Thyroid gland (tissue), 4 donors: ENCODE results near the gene DNAJC17. TPM values are rescaled to one million over a fixed set of nuclear protein-coding genes. Genes with fewer than 3 reads are reported as not detected.

Experiments used
- DNase-seq, 2 donors: peaks; one replicate each; pipeline ENCODE4 v3.0.0-alpha.2; 2019
- H3K27ac ChIP-seq, 3 donors: fragments of 200-600 bp; sonication (generic); 1 replicate in 2 of 3; 2 replicates in 1 of 3; pipeline ENCODE4 v1.5.1; 2016 to 2019; ENCODE audit warnings: mild to moderate bottlenecking in 1 of 3, moderate library complexity in 1 of 3
- H3K27me3 ChIP-seq: fragments of 200-600 bp; sonication (generic); one replicate; pipeline ENCODE4 v1.5.1; 2019
- H3K36me3 ChIP-seq, 2 donors: fragments of 200-600 bp; sonication (generic); one replicate each; pipeline ENCODE4 v1.5.1; 2016 to 2019
- H3K4me1 ChIP-seq, 2 donors: fragments of 200-600 bp; sonication (generic); one replicate each; pipeline ENCODE4 v1.5.1; 2017 to 2019
- H3K4me3 ChIP-seq, 3 donors: fragments of 200-600 bp; sonication (generic); replicated peaks in 1 of 3; 1 replicate in 2 of 3; 2 replicates in 1 of 3; pipeline ENCODE4 v1.5.1; 2016; ENCODE audit warnings: mild to moderate bottlenecking in 1 of 3
- H3K9me3 ChIP-seq: fragments of 200-600 bp; sonication (generic); one replicate; pipeline ENCODE4 v1.5.1; 2017
- POLR2A ChIP-seq, 2 donors: fragments of 450-650 bp; IDR thresholded peaks; one replicate each; pipeline ENCODE4 v1.6.1; 2017; ENCODE audit warnings: antibody characterized with exemption in 2 of 2, mild to moderate bottlenecking in 2 of 2, moderate library complexity in 1 of 2
- WGBS, 2 donors: methylation state at CpG; one replicate each; pipeline ENCODE4 v1.1.5; 2017; 5-methylcytosine and 5-hydroxymethylcytosine counted together
- intact Hi-C: fragments of 100-400 bp; cut with DNase I; formaldehyde crosslinking; loops from one replicate; pipeline ENCODE4 v1.15.1; 2023
- total RNA-seq, 4 donors: library from RNA; depleted of rRNA; stranded (reverse); fragments of >200 nt; gene quantifications; one replicate each; pipeline ENCODE4 v1.2.3, GENCODE V29; 2016
- TF ChIP-seq, protein P1 (sequence below), 6 experiments: fragments of 200-600 bp in 3 of 6; fragments of 450-650 bp in 3 of 6; sonication (generic) in 3 of 6; IDR thresholded peaks; one replicate each; pipeline ENCODE4 v1.5.1; 2016 to 2019; ENCODE audit warnings: antibody characterized with exemption in 6 of 6, mild to moderate bottlenecking in 2 of 6, inconsistent platforms in 1 of 6, moderate library complexity in 1 of 6

The DNAJC17 gene
- total RNA-seq, 4 donors from 2014 or later, result 21.6 to 51.9 (median 45.8) TPM

DNA sequence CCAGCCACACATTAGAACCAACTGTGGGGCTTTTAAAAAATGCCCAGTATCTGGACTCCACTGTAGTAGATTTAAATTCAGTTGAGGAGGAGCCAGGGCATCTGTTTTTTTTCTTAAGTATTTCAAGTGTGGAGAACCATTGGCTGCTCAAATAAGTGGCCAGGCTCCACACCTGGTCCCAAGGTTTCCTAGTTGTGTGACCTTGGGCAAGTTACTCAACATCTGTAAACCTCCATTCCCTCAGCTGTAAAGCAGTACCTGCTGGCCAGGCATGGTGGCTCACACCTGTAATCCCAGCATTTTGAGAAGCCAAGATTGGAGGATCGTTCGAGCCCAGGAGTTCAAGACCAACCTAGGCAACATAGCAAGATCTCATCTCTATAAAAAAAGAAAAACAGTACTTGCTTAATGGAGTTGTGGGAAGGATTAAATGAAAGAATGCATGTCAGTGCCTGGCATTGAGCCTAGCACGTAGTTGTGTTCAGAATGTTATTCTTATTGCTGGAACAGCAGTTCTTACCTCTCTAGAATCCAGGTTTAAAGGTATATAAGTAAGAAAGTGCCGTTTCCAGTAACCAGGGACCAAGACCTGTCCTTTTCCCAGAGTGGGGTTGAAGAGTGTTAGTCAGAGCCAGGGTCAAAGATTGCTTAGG lies 19.3 kb upstream of the DNAJC17 start:
- Histone ChIP-seq H3K4me1 (peaks cover 0 to 11% of the 10 kb centered on the region in 2 donors), H3K27ac (no peak overlapping the region), H3K27me3 (no peaks in the 10 kb centered on the region), H3K9me3 (no peaks in the 10 kb centered on the region), H3K36me3 (no peaks in the 10 kb centered on the region), H3K4me3 (no peak overlapping the region)
- DNase-seq, result no peak
- TF ChIP-seq, protein P1, sequence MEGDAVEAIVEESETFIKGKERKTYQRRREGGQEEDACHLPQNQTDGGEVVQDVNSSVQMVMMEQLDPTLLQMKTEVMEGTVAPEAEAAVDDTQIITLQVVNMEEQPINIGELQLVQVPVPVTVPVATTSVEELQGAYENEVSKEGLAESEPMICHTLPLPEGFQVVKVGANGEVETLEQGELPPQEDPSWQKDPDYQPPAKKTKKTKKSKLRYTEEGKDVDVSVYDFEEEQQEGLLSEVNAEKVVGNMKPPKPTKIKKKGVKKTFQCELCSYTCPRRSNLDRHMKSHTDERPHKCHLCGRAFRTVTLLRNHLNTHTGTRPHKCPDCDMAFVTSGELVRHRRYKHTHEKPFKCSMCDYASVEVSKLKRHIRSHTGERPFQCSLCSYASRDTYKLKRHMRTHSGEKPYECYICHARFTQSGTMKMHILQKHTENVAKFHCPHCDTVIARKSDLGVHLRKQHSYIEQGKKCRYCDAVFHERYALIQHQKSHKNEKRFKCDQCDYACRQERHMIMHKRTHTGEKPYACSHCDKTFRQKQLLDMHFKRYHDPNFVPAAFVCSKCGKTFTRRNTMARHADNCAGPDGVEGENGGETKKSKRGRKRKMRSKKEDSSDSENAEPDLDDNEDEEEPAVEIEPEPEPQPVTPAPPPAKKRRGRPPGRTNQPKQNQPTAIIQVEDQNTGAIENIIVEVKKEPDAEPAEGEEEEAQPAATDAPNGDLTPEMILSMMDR (IDR thresholded peaks at IDR 0.05), result no peak
- no peak for TF ChIP-seq POLR2A (IDR thresholded peaks at IDR 0.05)
- intact Hi-C loops, result no loop called here
- WGBS, 2 donors, result 52 to 67% methylated on average over 4 of the region's 4 CpGs

DNA sequence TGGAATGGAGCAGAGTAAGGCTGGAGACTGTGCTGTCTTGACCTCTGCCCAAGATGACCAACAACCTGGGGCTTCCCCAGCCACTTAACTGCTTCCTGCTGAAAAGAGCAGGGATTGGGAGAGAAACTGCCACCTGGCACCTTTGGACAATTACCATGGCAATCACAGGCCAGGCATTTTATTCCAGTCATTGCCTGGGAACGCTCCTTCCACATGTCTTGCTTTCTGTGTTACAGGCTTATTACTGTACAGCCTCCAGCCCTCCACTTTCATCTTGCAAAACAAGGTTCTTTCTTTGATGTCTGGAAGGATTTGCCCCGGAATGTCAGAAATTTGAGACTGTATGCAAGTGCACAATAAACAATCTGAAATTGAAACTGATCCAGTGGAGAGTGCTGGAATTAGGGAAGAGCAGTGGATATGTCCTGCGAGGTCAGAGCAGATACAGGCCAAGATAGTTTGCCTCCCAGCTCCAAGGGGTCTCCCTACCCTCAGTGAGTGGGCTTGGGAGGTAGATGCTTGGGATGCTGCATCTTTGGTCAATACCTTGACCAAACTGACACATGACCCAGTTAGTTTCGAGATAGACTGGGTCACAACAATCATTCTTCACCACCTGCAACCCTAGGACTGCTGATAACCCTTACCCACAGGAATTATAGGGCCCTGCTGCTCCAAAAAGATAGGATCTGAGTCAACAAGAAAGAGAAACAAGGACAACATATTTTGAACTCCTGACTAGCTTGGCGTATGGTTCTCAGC lies 18.6 kb upstream of the DNAJC17 start:
- 73 to 74% methylated on average over 5 of the region's 5 CpGs for WGBS, 2 donors
- peak in 1 of 2 donors; percentile 21 for DNase-seq

DNA sequence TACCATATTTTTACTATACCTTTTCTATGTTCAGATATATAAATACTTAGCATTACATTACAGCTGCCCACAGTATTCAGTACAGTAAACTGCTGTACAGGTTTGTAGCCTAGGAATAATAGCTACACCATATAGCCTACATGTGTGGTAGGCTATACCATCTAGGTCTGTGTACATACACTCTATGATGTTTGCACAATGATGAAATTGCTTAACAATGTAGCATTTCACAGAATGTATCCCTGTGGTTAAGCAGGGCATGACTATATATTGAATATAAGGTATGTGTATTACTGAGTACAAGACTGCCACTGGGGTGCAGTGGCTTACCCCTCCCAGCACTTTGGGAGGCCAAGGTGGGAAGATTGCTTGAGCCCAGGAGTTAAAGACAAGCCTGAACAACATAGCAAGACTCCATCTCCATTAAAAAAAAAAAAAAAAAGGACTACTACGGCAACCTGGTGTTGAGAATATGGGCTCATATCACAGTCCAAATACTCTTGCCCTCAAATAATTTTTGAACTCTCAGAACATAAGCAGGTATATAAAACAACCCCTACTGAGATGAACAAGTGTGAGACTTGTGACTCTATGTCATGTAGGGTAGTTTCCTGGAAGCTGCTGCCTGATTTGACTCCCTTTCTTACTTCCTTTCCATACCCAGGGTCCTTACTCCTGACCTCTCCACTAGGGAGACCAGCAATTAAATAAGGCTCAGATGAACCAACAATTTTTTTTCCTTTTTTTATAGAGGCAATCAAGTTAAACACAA lies 16.5 kb upstream of the DNAJC17 start:
- TF ChIP-seq POLR2A (IDR thresholded peaks at IDR 0.05), result no peak
- TF ChIP-seq, protein P1 (IDR thresholded peaks at IDR 0.05), result no peak
- 88 to 95% methylated on average over 1 of the region's 1 CpG for WGBS, 2 donors
- no peaks in the 10 kb centered on the region for H3K9me3 ChIP-seq
- no peak overlapping the region for H3K4me3 ChIP-seq
- H3K27me3 ChIP-seq, result no peaks in the 10 kb centered on the region
- intact Hi-C loops, result no loop called here
- H3K36me3 ChIP-seq, result no peaks in the 10 kb centered on the region
- peaks cover 0 to 11% of the 10 kb centered on the region in 2 donors for H3K4me1 ChIP-seq
- DNase-seq, result no peak
- no peak overlapping the region for H3K27ac ChIP-seq

More for the DNA sequence above, 18.6 kb upstream of the DNAJC17 start:
- Histone ChIP-seq H3K36me3 (no peaks in the 10 kb centered on the region), H3K27ac (no peak overlapping the region), H3K4me1 (peaks cover 0 to 11% of the 10 kb centered on the region in 2 donors), H3K27me3 (no peaks in the 10 kb centered on the region), H3K9me3 (no peaks in the 10 kb centered on the region), H3K4me3 (no peak overlapping the region)
- intact Hi-C loops, result no loop called here
- TF ChIP-seq POLR2A (IDR thresholded peaks at IDR 0.05), result no peak
- TF ChIP-seq, protein P1 (IDR thresholded peaks at IDR 0.05), result no peak

DNA sequence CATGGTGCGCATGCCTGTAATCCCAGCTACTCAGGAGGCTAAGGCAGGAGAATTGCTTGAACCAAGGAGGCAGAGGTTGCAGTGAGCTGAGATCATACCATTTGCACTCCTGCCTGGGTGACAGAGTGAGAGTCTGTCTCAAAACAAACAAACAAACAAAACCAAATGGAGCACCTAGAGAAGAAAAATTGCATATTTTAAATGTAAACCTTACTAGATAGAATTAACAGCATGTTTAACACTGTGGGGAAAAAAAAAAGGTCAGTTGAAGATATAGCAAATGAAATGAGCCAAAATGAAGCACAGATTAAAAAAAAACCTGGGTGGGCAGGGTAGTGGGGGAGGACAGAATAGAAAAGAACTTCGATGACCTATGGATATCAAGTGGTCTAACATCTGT lies 13.9 kb upstream of the DNAJC17 start:
- Histone ChIP-seq H3K4me3 (no peak overlapping the region), H3K9me3 (no peaks in the 10 kb centered on the region), H3K27ac (no peak overlapping the region), H3K27me3 (no peaks in the 10 kb centered on the region), H3K4me1 (peaks cover 0 to 7% of the 10 kb centered on the region in 2 donors), H3K36me3 (no peaks in the 10 kb centered on the region)
- intact Hi-C loops, result no loop called here
- no peak for DNase-seq
- no peak for TF ChIP-seq POLR2A (IDR thresholded peaks at IDR 0.05)
- TF ChIP-seq, protein P1 (IDR thresholded peaks at IDR 0.05), result no peak
- WGBS, 2 donors, result 90 to 92% methylated on average over 2 of the region's 2 CpGs
